NCI-H774 (cell line): ENCODE data around the gene GRB10.
"Not testable (repeated sequence)": the region's sequence is repeated elsewhere in the genome, so short reads cannot be mapped to it uniquely, and the experiment has no call there.

Experiments
- DNase-seq: peaks from one replicate; lab custom pipeline; 2025; lab: John Stamatoyannopoulos, UW

GRB10 gene

GRCh38 chr7:50545613-50546012 is 237.1 kb downstream of the GRB10 start:
- not testable (repeated sequence) for DNase-seq

DNA sequence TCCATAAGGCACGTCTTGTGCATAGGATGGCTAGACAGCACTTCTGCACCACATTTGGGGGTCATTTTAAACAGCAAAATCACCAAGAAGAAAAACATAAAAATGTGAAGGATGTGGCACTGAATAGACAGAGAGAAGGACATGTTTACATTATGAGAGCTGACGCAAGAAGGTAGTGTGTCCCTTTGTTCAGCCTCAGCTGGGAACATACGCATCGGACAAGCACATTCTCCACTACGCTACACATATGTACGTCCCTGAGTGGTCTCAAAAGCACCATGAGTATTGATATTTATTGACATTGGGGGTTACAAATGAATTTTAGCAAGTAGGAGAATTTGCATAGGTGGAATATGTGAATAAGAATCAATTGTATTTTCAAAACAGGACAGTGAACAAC is 237.7 kb downstream of the GRB10 start:
- DNase-seq, result peak; percentile 50

GRCh38 chr7:50543776-50544442 is 238.8 kb downstream of the GRB10 start:
- no peak for DNase-seq

- no peak for DNase-seq
Measured at GRCh38 chr7:50542132-50542531, 240.6 kb downstream of the GRB10 start.

GRCh38 chr7:50540785-50541579 is 241.7 kb downstream of the GRB10 start:
- no peak for DNase-seq
